Uterus (tissue), 4 donors: ENCODE data around the gene MCAM. TPM values are rescaled to one million over a fixed set of nuclear protein-coding genes. Genes with fewer than 3 reads are reported as not detected.

Source experiments
- DNase-seq, 2 donors: peaks; one replicate each; pipeline ENCODE4 v3.0.0-alpha.2; 2019 to 2020
- H3K27ac ChIP-seq, 2 donors: fragments of 200-600 bp; sonication (generic); 1 replicate in 1 of 2; 2 replicates in 1 of 2; pipeline ENCODE4 v1.5.1; 2016 to 2018
- H3K27me3 ChIP-seq, 2 donors: fragments of 200-600 bp; sonication (generic); one replicate each; pipeline ENCODE4 v1.5.1; 2018 to 2019; ENCODE audit warnings: control low read depth in 1 of 2
- H3K36me3 ChIP-seq, 2 donors: fragments of 200-600 bp; sonication (generic); one replicate each; pipeline ENCODE4 v1.5.1; 2019; ENCODE audit warnings: control low read depth in 1 of 2
- H3K4me1 ChIP-seq, 2 donors: fragments of 200-600 bp; sonication (generic); one replicate each; pipeline ENCODE4 v1.5.1; 2018 to 2019; ENCODE audit warnings: control low read depth in 1 of 2
- H3K4me3 ChIP-seq, 2 donors: fragments of 200-600 bp; sonication (generic); 1 replicate in 1 of 2; 2 replicates in 1 of 2; pipeline ENCODE4 v1.5.1; 2018 to 2019; ENCODE audit warnings: mild to moderate bottlenecking in 1 of 2
- H3K9me3 ChIP-seq, 2 donors: fragments of 200-600 bp; sonication (generic); one replicate each; pipeline ENCODE4 v1.5.1; 2019; ENCODE audit warnings: control low read depth in 1 of 2
- POLR2A ChIP-seq, 2 donors: fragments of 450-650 bp; IDR thresholded peaks; one replicate each; pipeline ENCODE4 v1.6.1; 2016; ENCODE audit warnings: antibody characterized with exemption in 2 of 2, mild to moderate bottlenecking in 1 of 2, moderate library complexity in 1 of 2
- intact Hi-C: fragments of 100-400 bp; cut with DNase I; formaldehyde crosslinking; loops from one replicate; pipeline ENCODE4 v1.15.1; 2023; ENCODE audit warnings: low total_unique reads
- total RNA-seq, 4 donors: library from RNA; depleted of rRNA in 3 of 4; stranded (reverse); fragments of >200 nt in 3 of 4; gene quantifications; one replicate each; pipeline versions ENCODE4 v1.1.0 to v1.2.4, GENCODE V29; 2014 to 2023
- TF ChIP-seq, protein P1 (sequence below), 4 experiments: fragments of 200-600 bp in 2 of 4; fragments of 450-650 bp in 2 of 4; sonication (generic) in 2 of 4; IDR thresholded peaks; one replicate each; pipeline ENCODE4 v1.5.1; 2016 to 2019; ENCODE audit warnings: antibody characterized with exemption in 4 of 4, mild to moderate bottlenecking in 2 of 4, moderate library complexity in 1 of 4
- donor health status: DM: yes; HTN: yes; CAD: no.

The MCAM gene
- total RNA-seq, 4 donors from 2014 or later = 228 to 564 (median 354) TPM

GRCh38 chr11:119344291-119345010 is 27.5 kb upstream of the MCAM start:
- H3K36me3 ChIP-seq = no peaks in the 10 kb centered on the region
- no peaks in the 10 kb centered on the region for H3K9me3 ChIP-seq
- DNase-seq = no peak
- TF ChIP-seq, protein P1, sequence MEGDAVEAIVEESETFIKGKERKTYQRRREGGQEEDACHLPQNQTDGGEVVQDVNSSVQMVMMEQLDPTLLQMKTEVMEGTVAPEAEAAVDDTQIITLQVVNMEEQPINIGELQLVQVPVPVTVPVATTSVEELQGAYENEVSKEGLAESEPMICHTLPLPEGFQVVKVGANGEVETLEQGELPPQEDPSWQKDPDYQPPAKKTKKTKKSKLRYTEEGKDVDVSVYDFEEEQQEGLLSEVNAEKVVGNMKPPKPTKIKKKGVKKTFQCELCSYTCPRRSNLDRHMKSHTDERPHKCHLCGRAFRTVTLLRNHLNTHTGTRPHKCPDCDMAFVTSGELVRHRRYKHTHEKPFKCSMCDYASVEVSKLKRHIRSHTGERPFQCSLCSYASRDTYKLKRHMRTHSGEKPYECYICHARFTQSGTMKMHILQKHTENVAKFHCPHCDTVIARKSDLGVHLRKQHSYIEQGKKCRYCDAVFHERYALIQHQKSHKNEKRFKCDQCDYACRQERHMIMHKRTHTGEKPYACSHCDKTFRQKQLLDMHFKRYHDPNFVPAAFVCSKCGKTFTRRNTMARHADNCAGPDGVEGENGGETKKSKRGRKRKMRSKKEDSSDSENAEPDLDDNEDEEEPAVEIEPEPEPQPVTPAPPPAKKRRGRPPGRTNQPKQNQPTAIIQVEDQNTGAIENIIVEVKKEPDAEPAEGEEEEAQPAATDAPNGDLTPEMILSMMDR (IDR thresholded peaks at IDR 0.05) = no peak
- TF ChIP-seq POLR2A (IDR thresholded peaks at IDR 0.05) = no peak
- H3K4me1 ChIP-seq = peaks cover 0 to 4% of the 10 kb centered on the region in 2 donors
- no peak overlapping the region for H3K27ac ChIP-seq
- intact Hi-C loops = no loop called here
- no peaks in the 10 kb centered on the region for H3K27me3 ChIP-seq
- no peak overlapping the region for H3K4me3 ChIP-seq

- no peaks in the 10 kb centered on the region for H3K36me3 ChIP-seq
- DNase-seq = no peak
- no peak overlapping the region for H3K4me3 ChIP-seq
- H3K4me1 ChIP-seq = peaks cover 0 to 4% of the 10 kb centered on the region in 2 donors
- no peak overlapping the region for H3K27ac ChIP-seq
- H3K9me3 ChIP-seq = no peaks in the 10 kb centered on the region
- intact Hi-C loops = no loop called here
- H3K27me3 ChIP-seq = no peaks in the 10 kb centered on the region
- TF ChIP-seq, protein P1 (IDR thresholded peaks at IDR 0.05) = no peak
- no peak for TF ChIP-seq POLR2A (IDR thresholded peaks at IDR 0.05)
Observed at GRCh38 chr11:119343726-119344125, 26.8 kb upstream of the MCAM start.

GRCh38 chr11:119342362-119343130 is 25.6 kb upstream of the MCAM start:
- TF ChIP-seq, protein P1 (IDR thresholded peaks at IDR 0.05) = no peak
- no peak for TF ChIP-seq POLR2A (IDR thresholded peaks at IDR 0.05)
- Histone ChIP-seq H3K36me3 (no peaks in the 10 kb centered on the region), H3K9me3 (no peaks in the 10 kb centered on the region), H3K4me1 (peaks cover 0 to 8% of the 10 kb centered on the region in 2 donors), H3K4me3 (no peak overlapping the region), H3K27ac (no peak overlapping the region), H3K27me3 (no peaks in the 10 kb centered on the region)
- DNase-seq = no peak
- intact Hi-C loops = no loop called here

DNA sequence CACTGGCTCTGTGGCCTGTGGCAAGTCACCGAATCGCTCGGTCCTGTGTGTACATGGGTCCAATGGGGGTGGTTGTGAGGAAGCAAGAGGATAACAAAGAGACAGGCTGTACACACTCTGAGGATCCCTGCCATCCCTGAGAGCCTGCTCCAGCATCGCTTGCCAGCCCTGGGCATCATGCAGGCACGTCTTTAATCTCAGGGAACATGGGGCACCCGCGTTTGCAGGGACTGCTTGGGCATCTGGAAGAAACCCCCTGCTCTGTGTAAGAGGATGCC is 25.0 kb upstream of the MCAM start:
- no peak overlapping the region for H3K4me3 ChIP-seq
- H3K4me1 ChIP-seq = peaks cover 0 to 13% of the 10 kb centered on the region in 2 donors
- no peak for DNase-seq
- H3K27ac ChIP-seq = no peak overlapping the region
- no peaks in the 10 kb centered on the region for H3K9me3 ChIP-seq
- H3K36me3 ChIP-seq = no peaks in the 10 kb centered on the region
- no peaks in the 10 kb centered on the region for H3K27me3 ChIP-seq
- intact Hi-C loops = no loop called here
- TF ChIP-seq, protein P1 (IDR thresholded peaks at IDR 0.05) = no peak
- TF ChIP-seq POLR2A (IDR thresholded peaks at IDR 0.05) = no peak
